Fibroblast of lung (primary cell): ENCODE measurements around the gene LMAN1L. TPM values are rescaled to one million over a fixed set of nuclear protein-coding genes. Genes with fewer than 3 reads are reported as not detected.

Source experiments
- DNase-seq, 2 donors: peaks; one replicate each; pipeline versions ENCODE4 v3.0.0 to v3.0.0-alpha.2; 2010; ENCODE audit warnings: low read depth in 2 of 2
- H2AFZ ChIP-seq: 2 replicates; pipeline ENCODE4 v1.5.1; 2012; ENCODE audit warnings: low read length, control low read depth, inconsistent platforms
- H3K27ac ChIP-seq: 2 replicates; pipeline ENCODE4 v1.5.1; 2011; ENCODE audit warnings: low read length, control low read depth; ENCODE audit not compliant: insufficient read depth
- H3K27me3 ChIP-seq: 2 replicates; pipeline ENCODE4 v1.5.1; 2011; ENCODE audit warnings: mild to moderate bottlenecking, low read length; ENCODE audit not compliant: control insufficient read depth, insufficient read depth
- H3K36me3 ChIP-seq: 2 replicates; pipeline ENCODE4 v1.5.1; 2011; ENCODE audit warnings: low read length; ENCODE audit not compliant: control insufficient read depth, insufficient read depth
- H3K4me1 ChIP-seq: 2 replicates; pipeline ENCODE4 v1.5.1; 2011; ENCODE audit warnings: low read length; ENCODE audit not compliant: control insufficient read depth, insufficient read depth; ENCODE audit errors: extremely low read depth
- H3K4me2 ChIP-seq: 2 replicates; pipeline ENCODE4 v1.5.1; 2011; ENCODE audit warnings: low read length, control low read depth; ENCODE audit not compliant: insufficient read depth; ENCODE audit errors: extremely low read depth
- H3K4me3 ChIP-seq, 4 experiments: fragments of 200-600 bp in 1 of 4; sonication (generic) in 1 of 4; replicated peaks in 1 of 4; 2 replicates each; pipeline ENCODE4 v1.5.1; 2011 to 2016; ENCODE audit warnings: low read length in 4 of 4, low read depth in 3 of 4, mild to moderate bottlenecking in 3 of 4, control low read depth in 2 of 4, inconsistent platforms in 1 of 4, mixed read lengths in 1 of 4; ENCODE audit not compliant: insufficient read depth in 1 of 4; ENCODE audit errors: control extremely low read depth in 1 of 4
- H3K79me2 ChIP-seq: 2 replicates; pipeline ENCODE4 v1.5.1; 2012; ENCODE audit warnings: mild to moderate bottlenecking, low read length, inconsistent platforms; ENCODE audit not compliant: control insufficient read depth, insufficient read depth
- H3K9ac ChIP-seq: 2 replicates; pipeline ENCODE4 v1.5.1; 2011; ENCODE audit warnings: mild to moderate bottlenecking, low read length, control low read depth; ENCODE audit not compliant: insufficient read depth
- H3K9me3 ChIP-seq: 2 replicates; pipeline ENCODE4 v1.5.1; 2012; ENCODE audit warnings: low read depth, low read length; ENCODE audit not compliant: control insufficient read depth, insufficient read depth
- H4K20me1 ChIP-seq: 2 replicates; pipeline ENCODE4 v1.5.1; 2011; ENCODE audit warnings: low read length; ENCODE audit not compliant: control insufficient read depth, insufficient read depth; ENCODE audit errors: extremely low read depth
- EZH2 ChIP-seq: IDR thresholded peaks from 2 replicates; pipeline ENCODE4 v1.5.1; 2012; ENCODE audit warnings: low read length, control low read depth, mild to moderate bottlenecking; ENCODE audit errors: missing control alignments
- polyA plus RNA-seq, 2 donors: library from polyadenylated mRNA; depleted of rRNA in 1 of 2; stranded (reverse) in 1 of 2; unstranded in 1 of 2; fragments of >200 nt; gene quantifications; 2 replicates each; pipeline ENCODE4 v1.2.1, GENCODE V29; 2011 to 2012; ENCODE audit warnings: missing spikeins in 1 of 2
- total RNA-seq: library from RNA; depleted of rRNA; stranded (reverse); fragments of >200 nt; gene quantifications from 2 replicates; pipeline ENCODE4 v1.2.1, GENCODE V29; 2014
- TF ChIP-seq, protein P1 (sequence below), 2 donors: IDR thresholded peaks in 1 of 2; conservative IDR thresholded peaks in 1 of 2; 1 replicate in 1 of 2; 2 replicates in 1 of 2; pipeline ENCODE4 v1.5.1; 2011 to 2012; ENCODE audit warnings: low read length in 2 of 2, control low read depth in 1 of 2, inconsistent platforms in 1 of 2, low read depth in 1 of 2, mild to moderate bottlenecking in 1 of 2

LMAN1L gene
- total and polyA plus RNA-seq, 2 donors (not counting 1 experiment from before 2014, with no cell fraction given), result not detected

DNA sequence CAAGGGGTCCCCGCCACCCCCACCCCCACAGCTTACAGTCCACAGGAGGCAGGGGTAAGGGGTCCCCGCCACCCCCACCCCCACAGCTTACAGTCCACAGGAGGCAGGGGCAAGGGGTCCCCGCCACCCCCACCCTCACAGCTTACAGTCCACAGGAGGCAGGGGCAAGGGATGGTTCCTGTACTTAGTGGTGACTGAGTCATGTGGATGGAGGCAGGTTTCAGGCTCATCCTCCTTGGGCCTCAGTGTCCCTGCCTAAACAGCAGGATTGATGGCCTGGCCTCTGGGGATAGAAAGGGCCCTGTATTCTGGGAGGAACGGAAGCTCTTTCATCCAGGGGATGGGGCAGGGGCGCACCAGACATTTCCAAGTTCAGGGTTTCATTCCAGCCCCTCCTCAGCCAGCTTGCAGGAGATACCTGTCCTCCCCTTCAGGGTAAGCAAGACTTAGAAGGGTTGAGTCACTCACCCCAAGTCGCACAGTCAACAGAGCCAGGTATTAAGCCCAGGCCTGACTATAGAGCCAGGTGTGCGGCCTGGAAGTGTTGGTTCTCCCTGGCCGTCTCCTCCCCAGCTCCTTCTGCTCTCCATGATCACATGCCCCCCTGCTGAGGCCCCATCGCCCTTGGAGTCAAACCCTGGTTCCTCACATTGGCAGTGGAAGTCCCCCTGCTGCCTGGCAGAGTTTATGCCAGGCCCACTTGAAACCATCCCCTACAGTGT is 18.2 kb upstream of the LMAN1L start:
- Histone ChIP-seq H3K27me3 (no peaks in the 10 kb centered on the region), H3K9me3 (no peaks in the 10 kb centered on the region), H3K4me3 (no peak overlapping the region), H3K27ac (no peak overlapping the region), H3K4me2 (no peak overlapping the region), H2AFZ (no peak overlapping the region), H3K79me2 (peaks cover 51% of the 10 kb centered on the region), H4K20me1 (no peaks in the 10 kb centered on the region), H3K36me3 (peaks cover 8% of the 10 kb centered on the region), H3K4me1 (peaks cover 22% of the 10 kb centered on the region), H3K9ac (no peak overlapping the region)
- DNase-seq, result no peak
- no peak for TF ChIP-seq EZH2
- TF ChIP-seq, protein P1, sequence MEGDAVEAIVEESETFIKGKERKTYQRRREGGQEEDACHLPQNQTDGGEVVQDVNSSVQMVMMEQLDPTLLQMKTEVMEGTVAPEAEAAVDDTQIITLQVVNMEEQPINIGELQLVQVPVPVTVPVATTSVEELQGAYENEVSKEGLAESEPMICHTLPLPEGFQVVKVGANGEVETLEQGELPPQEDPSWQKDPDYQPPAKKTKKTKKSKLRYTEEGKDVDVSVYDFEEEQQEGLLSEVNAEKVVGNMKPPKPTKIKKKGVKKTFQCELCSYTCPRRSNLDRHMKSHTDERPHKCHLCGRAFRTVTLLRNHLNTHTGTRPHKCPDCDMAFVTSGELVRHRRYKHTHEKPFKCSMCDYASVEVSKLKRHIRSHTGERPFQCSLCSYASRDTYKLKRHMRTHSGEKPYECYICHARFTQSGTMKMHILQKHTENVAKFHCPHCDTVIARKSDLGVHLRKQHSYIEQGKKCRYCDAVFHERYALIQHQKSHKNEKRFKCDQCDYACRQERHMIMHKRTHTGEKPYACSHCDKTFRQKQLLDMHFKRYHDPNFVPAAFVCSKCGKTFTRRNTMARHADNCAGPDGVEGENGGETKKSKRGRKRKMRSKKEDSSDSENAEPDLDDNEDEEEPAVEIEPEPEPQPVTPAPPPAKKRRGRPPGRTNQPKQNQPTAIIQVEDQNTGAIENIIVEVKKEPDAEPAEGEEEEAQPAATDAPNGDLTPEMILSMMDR (conservative IDR thresholded peaks at IDR 0.05 in 1 of 2, IDR thresholded peaks at IDR 0.05 in 1 of 2; ENCODE audit: low read depth in 1 of 2, low read length in 2 of 2), result no peak

DNA sequence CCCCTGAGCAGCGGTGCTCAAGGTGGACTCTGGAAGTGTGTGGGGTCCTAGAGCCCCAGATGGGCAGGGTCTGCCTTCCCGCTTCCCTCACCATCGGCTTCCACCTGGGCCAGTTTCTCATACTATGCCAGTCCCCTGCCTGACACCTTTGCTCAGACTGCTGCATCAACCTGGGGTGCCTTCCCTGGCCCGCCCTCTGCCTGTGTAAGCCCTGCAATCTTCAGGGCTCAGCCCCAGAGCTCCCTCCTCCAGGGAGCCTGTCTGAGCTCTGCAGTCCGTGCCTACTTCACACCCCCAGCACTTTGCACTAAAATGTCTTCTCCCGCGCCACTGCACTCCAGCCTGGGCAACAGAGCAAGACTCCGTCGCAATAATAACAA is 17.7 kb upstream of the LMAN1L start:
- Histone ChIP-seq H3K4me3 (no peak overlapping the region), H2AFZ (no peak overlapping the region), H3K36me3 (peaks cover 11% of the 10 kb centered on the region), H3K4me1 (peaks cover 19% of the 10 kb centered on the region), H3K9me3 (no peaks in the 10 kb centered on the region), H3K27ac (no peak overlapping the region), H3K9ac (no peak overlapping the region), H3K4me2 (no peak overlapping the region), H3K27me3 (no peaks in the 10 kb centered on the region), H4K20me1 (no peaks in the 10 kb centered on the region), H3K79me2 (peaks cover 47% of the 10 kb centered on the region)
- no peak for DNase-seq
- TF ChIP-seq, protein P1 (conservative IDR thresholded peaks at IDR 0.05 in 1 of 2, IDR thresholded peaks at IDR 0.05 in 1 of 2; ENCODE audit: low read depth in 1 of 2, low read length in 2 of 2), result no peak
- no peak for TF ChIP-seq EZH2

DNA sequence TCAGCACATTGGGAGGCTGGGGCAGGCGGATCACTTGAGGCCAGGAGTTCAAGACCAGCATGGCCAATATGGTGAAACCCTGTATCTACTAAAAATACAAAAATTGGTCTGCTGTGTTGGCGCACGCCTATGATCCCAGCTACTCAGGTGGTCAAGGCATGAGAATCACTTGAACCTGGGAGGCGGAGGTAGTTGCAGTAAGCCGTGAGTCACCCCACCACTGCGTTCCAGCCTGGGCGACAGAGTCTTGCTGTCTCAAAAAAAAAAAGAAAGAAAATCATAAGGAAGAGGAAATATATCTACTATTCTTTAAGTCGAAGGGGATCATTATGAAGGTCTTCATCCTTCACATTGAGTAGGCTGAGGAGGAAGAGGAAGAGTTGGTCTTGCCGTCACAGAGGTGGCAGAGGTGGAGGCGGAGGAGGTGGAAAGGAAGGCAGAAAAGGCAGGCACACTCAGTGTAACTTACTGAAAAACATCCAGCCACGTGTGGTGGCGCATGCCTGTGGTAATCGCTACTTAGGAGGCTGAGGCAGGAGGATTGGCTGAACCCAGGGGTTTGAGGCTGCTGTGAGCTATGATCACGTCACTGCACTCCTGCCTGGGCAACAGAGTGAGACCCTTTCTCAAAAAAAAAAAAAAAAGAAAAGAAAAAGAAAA is 16.5 kb upstream of the LMAN1L start:
- H4K20me1 ChIP-seq, result no peaks in the 10 kb centered on the region

More for the DNA sequence above, 16.5 kb upstream of the LMAN1L start:
- Histone ChIP-seq H3K4me3 (no peak overlapping the region), H3K36me3 (peaks cover 11% of the 10 kb centered on the region), H3K9me3 (no peaks in the 10 kb centered on the region), H3K79me2 (peaks cover 47% of the 10 kb centered on the region), H2AFZ (no peak overlapping the region), H3K4me1 (peaks cover 14% of the 10 kb centered on the region), H3K27me3 (no peaks in the 10 kb centered on the region), H3K4me2 (no peak overlapping the region), H3K9ac (no peak overlapping the region), H3K27ac (no peak overlapping the region)
- TF ChIP-seq, protein P1 (conservative IDR thresholded peaks at IDR 0.05 in 1 of 2, IDR thresholded peaks at IDR 0.05 in 1 of 2; ENCODE audit: low read depth in 1 of 2, low read length in 2 of 2), result no peak
- TF ChIP-seq EZH2, result no peak
- peak in 1 of 2 donors; percentile 16 for DNase-seq
